ENCODE data around the gene SLF2. TPM values are rescaled to one million over a fixed set of nuclear protein-coding genes. Genes with fewer than 3 reads are reported as not detected.

SLF2 gene
- total RNA-seq, 1 experiment from 2014 or later: 14.3 TPM

GRCh38 chr10:100977436-100977835 is 64.7 kb downstream of the SLF2 start (continued):
- no peak for TF ChIP-seq ERG (CRISPR knock-in tag; IDR thresholded peaks at IDR 0.05)
- no peak for TF ChIP-seq ZNF219 (CRISPR knock-in tag; IDR thresholded peaks at IDR 0.05; ENCODE audit: borderline replicate concordance)
- TF ChIP-seq OVOL2 (CRISPR knock-in tag; IDR thresholded peaks at IDR 0.05; ENCODE audit: borderline replicate concordance): no peak

GRCh38 chr10:100978121-100978900 is 65.5 kb downstream of the SLF2 start:
- no peak for ATAC-seq
- TF ChIP-seq NFATC4 (CRISPR knock-in tag; IDR thresholded peaks at IDR 0.05) (no peak), MXD4 (CRISPR knock-in tag; IDR thresholded peaks at IDR 0.05; ENCODE audit: borderline replicate concordance) (no peak), ATF2 (CRISPR knock-in tag; IDR thresholded peaks at IDR 0.05; ENCODE audit: borderline replicate concordance, low read depth) (no peak), USF1 (CRISPR knock-in tag; IDR thresholded peaks at IDR 0.05) (no peak), TP53 (CRISPR knock-in tag; IDR thresholded peaks at IDR 0.05) (no peak), ZNF121 (CRISPR knock-in tag; IDR thresholded peaks at IDR 0.05) (no peak), ZNF671 (CRISPR knock-in tag; IDR thresholded peaks at IDR 0.05) (no peak), ZMAT4 (CRISPR knock-in tag; IDR thresholded peaks at IDR 0.05) (no peak), ZNF263 (CRISPR knock-in tag; IDR thresholded peaks at IDR 0.05; ENCODE audit: low read depth) (no peak), E2F5 (CRISPR knock-in tag; IDR thresholded peaks at IDR 0.05) (no peak), ERG (CRISPR knock-in tag; IDR thresholded peaks at IDR 0.05) (no peak), NR2C2 (CRISPR knock-in tag; IDR thresholded peaks at IDR 0.05) (no peak), MYBL2 (CRISPR knock-in tag; IDR thresholded peaks at IDR 0.05) (no peak), GTF2I (CRISPR knock-in tag; conservative IDR thresholded peaks at IDR 0.05) (no peak), ZNF416 (CRISPR knock-in tag; IDR thresholded peaks at IDR 0.05) (no peak), TEAD4 (CRISPR knock-in tag; IDR thresholded peaks at IDR 0.05) (no peak), NFE2L1 (CRISPR knock-in tag; IDR thresholded peaks at IDR 0.05) (no peak), ZNF423 (CRISPR knock-in tag; IDR thresholded peaks at IDR 0.05) (no peak), ELF4 (CRISPR knock-in tag; IDR thresholded peaks at IDR 0.05; ENCODE audit: low read depth) (no peak), SOX15 (CRISPR knock-in tag; IDR thresholded peaks at IDR 0.05) (no peak)
- no peak overlapping the region for H3K27ac Mint-ChIP-seq
- H3K4me3 Mint-ChIP-seq: no peak overlapping the region
- no peaks in the 10 kb centered on the region for H3K9me3 Mint-ChIP-seq
- H3K36me3 Mint-ChIP-seq: 0 out of 2 replicates have a peak, but pooled peaks cover 3% of the 10 kb centered on the region
- no peak for DNase-seq (ENCODE audit: low spot score)
- CTCF ChIA-PET: no interaction called here
- POLR2A ChIA-PET: no interaction called here
- H3K27me3 Mint-ChIP-seq (ENCODE audit: low read depth): no peaks in the 10 kb centered on the region; the same call in 1 of the 2 replicates
- no peaks in the 10 kb centered on the region for H3K4me1 Mint-ChIP-seq

All from WTC11 (cell line).